ENCODE results near the gene KRTAP6-2.

Gene KRTAP6-2

DNA sequence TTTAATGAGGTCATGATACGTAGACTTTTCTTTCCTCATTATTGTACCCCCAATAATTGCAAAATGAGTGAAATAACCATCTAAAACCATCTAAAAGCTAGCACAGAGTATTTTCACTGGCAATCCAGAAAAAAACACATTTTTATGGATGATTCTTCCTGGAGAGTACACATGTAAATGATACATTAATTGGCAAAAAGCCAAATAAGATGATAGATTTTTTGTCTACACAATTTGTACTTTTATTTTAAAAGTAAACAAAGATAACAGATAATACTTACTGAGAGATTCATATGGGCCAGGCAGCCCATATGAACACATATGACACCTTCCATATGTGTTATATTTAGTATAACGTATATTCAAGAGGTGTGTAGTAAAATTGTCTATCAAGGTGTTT is 35.1 kb downstream of the KRTAP6-2 start:
- no peak for DNase-seq

DNA sequence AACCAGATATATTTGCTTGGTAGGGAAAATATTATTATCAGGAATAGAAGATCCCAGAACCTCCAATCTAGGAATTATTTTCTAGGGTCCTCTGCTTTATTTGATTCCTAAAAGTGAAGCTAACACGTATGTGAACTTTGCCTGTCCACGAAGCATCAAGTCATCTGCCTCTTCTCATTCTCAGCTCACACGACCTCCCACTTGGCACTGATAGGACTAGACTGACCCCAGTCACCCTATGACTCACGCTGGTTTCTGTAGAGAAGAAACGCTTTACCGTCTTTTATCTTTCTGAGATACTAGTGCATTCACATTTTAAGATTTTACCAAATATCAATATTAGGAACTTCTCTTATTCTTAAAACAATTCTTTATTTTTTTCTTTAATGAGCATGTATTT is 35.6 kb downstream of the KRTAP6-2 start:
- DNase-seq, result no peak

DNA sequence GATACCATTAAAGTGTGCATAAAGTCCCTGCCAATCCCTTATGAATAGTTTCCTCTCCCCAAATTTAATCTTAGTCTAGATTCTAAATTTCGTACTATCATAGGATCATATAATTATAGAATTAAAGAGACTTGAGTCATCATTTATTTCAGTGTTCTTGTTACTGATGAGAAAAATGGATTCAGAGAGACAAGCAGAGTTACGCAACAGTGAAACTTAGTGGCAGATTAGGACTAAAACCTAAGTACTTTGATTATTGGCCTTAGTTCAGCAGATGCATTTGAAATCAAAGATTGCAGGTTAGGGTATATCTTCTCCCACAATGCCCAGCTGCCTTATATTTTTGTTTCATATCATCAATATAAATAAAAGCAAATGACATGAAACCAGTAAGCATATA is 36.7 kb downstream of the KRTAP6-2 start:
- DNase-seq, result no peak

DNA sequence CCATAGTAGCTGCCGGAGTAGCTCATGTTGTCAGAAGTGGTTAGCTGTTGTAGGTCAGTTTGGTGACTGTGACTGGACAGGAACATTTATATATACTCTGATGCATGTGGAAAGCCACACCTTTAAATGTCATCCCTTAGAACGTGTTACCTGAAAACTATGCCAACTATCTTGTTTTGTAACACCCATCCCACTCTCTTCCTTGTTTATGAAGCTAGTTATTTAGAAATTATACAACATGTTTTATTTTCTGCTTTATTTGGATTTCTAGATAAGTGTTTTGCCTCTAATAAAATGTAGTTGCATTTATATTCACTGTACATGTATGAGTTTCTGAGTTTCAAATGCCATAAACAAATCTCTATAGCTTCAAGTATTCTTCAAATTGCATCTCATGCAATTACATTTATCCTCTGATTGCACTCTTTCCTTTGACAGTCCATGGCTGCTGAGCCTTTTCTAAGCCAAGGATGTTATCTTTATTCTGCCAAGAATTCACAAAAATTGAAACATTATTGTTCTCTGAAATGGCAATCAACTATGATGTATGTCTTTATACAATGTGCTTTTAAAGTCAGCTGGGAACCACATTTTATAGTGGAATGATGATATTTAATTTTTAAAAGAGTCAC is 37.3 kb downstream of the KRTAP6-2 start, which contains the start of gene KRTAP19-7:
Gene KRTAP19-7 (minus strand): TSS at position 51 of the 632 bp plus-strand sequence. CDS start 25 bp downstream, at position 26.
- DNase-seq, result no peak

DNA sequence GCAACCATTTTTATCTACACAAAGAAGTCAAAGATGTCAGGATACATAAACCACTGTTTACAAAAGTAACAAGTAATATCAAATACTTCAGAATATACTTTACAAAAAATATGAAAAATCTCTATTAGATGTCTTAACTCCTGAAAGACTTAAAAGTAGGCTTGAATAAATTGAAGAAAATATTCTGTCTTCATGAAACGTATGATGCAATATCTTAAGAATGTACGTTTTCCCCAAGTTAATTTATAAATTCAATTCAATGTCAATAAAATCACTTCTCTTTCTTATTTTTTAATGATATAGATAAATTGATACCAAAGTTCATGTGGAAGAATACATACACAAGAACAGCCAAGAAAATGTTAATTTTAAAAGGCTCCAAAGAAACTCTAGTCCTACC is 43.6 kb downstream of the KRTAP6-2 start:
- no peak for DNase-seq

DNA sequence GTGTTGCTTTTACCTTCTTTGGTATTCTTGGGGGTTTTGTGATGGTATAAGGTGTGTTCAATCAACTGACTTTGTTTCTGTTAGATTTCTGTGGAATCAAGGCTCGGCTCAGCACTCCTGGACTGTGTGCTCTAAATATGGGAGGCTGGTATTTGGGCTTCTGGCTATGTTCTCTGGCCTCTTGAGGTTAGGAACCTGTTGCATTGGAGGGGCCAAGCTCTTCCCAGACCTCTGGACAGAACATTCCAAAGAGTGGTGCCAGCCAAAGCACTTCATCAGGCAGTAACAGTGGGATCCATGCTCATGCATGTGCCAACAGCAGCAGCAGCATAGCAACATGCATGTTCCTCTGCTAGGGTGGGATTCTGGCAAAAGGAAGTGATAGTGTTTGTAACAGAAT is 45.9 kb downstream of the KRTAP6-2 start:
- DNase-seq, result no peak

Data from retina (tissue), 1 donor.